Stimulated activated CD4-positive, alpha-beta T cell treated with anti-CD3 and anti-CD28 coated beads, Interleukin-2, amount 100 ng/mL, for 4 hours (primary cell): ENCODE data around the gene ETV1.

Experiments used
- DNase-seq: peaks from one replicate; pipeline ENCODE4 v3.0.0-alpha.2; 2020; ENCODE audit warnings: low read depth

ETV1 gene

GRCh38 chr7:13879143-13879542 lies 110.3 kb downstream of the ETV1 start:
- no peak for DNase-seq

- DNase-seq: no peak
These were observed 111.3 kb downstream of the ETV1 start for GRCh38 chr7:13878154-13878553.

- no peak for DNase-seq
These were observed 113.9 kb downstream of the ETV1 start for GRCh38 chr7:13875496-13876074.

- no peak for DNase-seq
These were observed 114.7 kb downstream of the ETV1 start for GRCh38 chr7:13874783-13875182.

GRCh38 chr7:13872709-13873108 lies 116.8 kb downstream of the ETV1 start:
- DNase-seq: no peak

GRCh38 chr7:13871008-13871407 lies 118.5 kb downstream of the ETV1 start:
- DNase-seq: no peak

GRCh38 chr7:13860734-13861133 lies 128.7 kb downstream of the ETV1 start:
- DNase-seq: no peak

- DNase-seq: no peak
These were observed 133.5 kb downstream of the ETV1 start for GRCh38 chr7:13856012-13856411.

GRCh38 chr7:13852281-13852968 lies 137.0 kb downstream of the ETV1 start:
- no peak for DNase-seq

GRCh38 chr7:13851736-13852135 lies 137.7 kb downstream of the ETV1 start:
- no peak for DNase-seq

GRCh38 chr7:13850185-13850752 lies 139.2 kb downstream of the ETV1 start:
- DNase-seq: peak; percentile 13

GRCh38 chr7:13849163-13849892 lies 140.1 kb downstream of the ETV1 start:
- no peak for DNase-seq

GRCh38 chr7:13848681-13849131 lies 140.8 kb downstream of the ETV1 start:
- no peak for DNase-seq

- no peak for DNase-seq
These were observed 143.1 kb downstream of the ETV1 start for GRCh38 chr7:13846386-13846785.

GRCh38 chr7:13845601-13846000 lies 143.9 kb downstream of the ETV1 start:
- DNase-seq: no peak

- DNase-seq: no peak
These were observed 144.5 kb downstream of the ETV1 start for GRCh38 chr7:13844954-13845353.

GRCh38 chr7:13841284-13841683 lies 148.2 kb downstream of the ETV1 start:
- DNase-seq: no peak
